Measurements from ENCODE around the gene P2RX5.

The P2RX5 gene

DNA sequence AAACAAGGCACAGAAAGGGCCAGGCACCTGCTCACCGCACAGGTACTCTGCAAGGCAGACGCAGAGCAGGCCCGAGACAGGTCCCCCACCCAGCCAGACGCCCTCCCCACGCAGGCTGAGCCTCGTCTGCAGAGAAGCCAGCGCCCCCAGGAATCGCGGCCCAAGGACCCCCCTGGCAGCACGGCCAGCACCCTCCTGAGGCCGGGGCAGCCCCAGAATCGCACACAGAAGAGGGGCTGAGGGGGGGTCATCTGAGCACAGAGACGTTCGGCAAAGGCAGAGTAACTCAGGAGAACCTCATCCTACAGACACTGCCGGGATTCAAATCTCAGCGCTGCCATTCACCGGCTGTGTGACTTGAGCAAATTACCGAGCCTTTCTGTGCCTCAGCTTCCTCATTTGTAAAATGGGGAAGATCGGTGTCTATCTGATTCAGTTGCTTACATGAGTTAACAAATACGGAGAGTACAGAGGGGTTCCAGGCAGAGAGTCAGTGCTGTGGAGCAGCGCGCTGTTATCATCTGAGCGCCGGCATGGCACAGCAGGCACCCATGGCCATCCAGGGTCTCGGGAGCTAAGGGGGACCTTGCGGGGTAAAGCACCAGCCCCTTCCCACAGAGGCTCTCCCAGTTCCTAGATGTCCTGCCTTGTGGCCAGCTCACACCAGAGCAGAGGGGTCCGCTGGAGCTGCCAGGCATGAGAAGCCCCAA lies 17.0 kb downstream of the P2RX5 start:
- H3K4me3 ChIP-seq (ENCODE audit: low read length in 2 of 2), result no peak overlapping the region
- DNase-seq (ENCODE audit: low spot score), result no peak
- H2BK15ac ChIP-seq (ENCODE audit: low read length), result peak overlapping the region; percentile 55
- H3K79me1 ChIP-seq (ENCODE audit: low read depth, low read length), result no peaks in the 10 kb centered on the region
- no peak overlapping the region for H3K27ac ChIP-seq (replicated peaks; ENCODE audit: low read length)
- no peaks in the 10 kb centered on the region for H3K9me3 ChIP-seq (replicated peaks in 1 of 2; ENCODE audit: control insufficient read depth in 2 of 2, insufficient read depth in 1 of 2, low read depth in 1 of 2, low read length in 2 of 2)
- H3K14ac ChIP-seq (ENCODE audit: low read length), result no peak overlapping the region
- no peak overlapping the region for H3K18ac ChIP-seq (ENCODE audit: low read length)
- peaks cover 2 to 8% of the 10 kb centered on the region in 2 donors for H3K4me1 ChIP-seq (ENCODE audit: control insufficient read depth in 2 of 2, insufficient read depth in 1 of 2, low read depth in 1 of 2, low read length in 2 of 2)
- no peak overlapping the region for H2BK5ac ChIP-seq (ENCODE audit: low read length)
- peak overlapping the region; percentile 40 for H2AK5ac ChIP-seq (ENCODE audit: low read depth, low read length)
- peaks cover 0 to 25% (median 0%) of the 10 kb centered on the region in 3 experiments for H3K27me3 ChIP-seq (ENCODE audit: control insufficient read depth in 3 of 3, insufficient read depth in 3 of 3, low read depth in 1 of 3, low read length in 3 of 3)
- peak overlapping the region; percentile 37 for H3K23ac ChIP-seq (ENCODE audit: low read depth, low read length, poor library complexity)
- peak overlapping the region; percentile 11 for H3K4me2 ChIP-seq (ENCODE audit: insufficient read depth, low read length, poor library complexity, severe bottlenecking)
- no peak overlapping the region for H4K8ac ChIP-seq (ENCODE audit: low read depth, low read length)
- H3K9ac ChIP-seq (ENCODE audit: low read depth, low read length, poor library complexity), result no peak overlapping the region
- no peak overlapping the region for H4K91ac ChIP-seq (ENCODE audit: low read depth, low read length, poor library complexity)
- no CpG with 5 or more reads among the region's 27 CpGs for WGBS, 2 donors (ENCODE audit: extremely low coverage in 2 of 2, insufficient read length in 2 of 2, insufficient replicate concordance in 1 of 2)
- H3K36me3 ChIP-seq (replicated peaks in 1 of 2; ENCODE audit: control insufficient read depth in 2 of 2, insufficient read depth in 2 of 2, low read length in 2 of 2), result no peaks in the 10 kb centered on the region
- H3K4ac ChIP-seq (ENCODE audit: low read length), result no peak overlapping the region
- no peak overlapping the region for H2BK12ac ChIP-seq (ENCODE audit: low read length)
- peak overlapping the region; percentile 85 for H2AFZ ChIP-seq (ENCODE audit: low read length)
- no peak overlapping the region for H2BK120ac ChIP-seq (ENCODE audit: low read depth, low read length)

DNA sequence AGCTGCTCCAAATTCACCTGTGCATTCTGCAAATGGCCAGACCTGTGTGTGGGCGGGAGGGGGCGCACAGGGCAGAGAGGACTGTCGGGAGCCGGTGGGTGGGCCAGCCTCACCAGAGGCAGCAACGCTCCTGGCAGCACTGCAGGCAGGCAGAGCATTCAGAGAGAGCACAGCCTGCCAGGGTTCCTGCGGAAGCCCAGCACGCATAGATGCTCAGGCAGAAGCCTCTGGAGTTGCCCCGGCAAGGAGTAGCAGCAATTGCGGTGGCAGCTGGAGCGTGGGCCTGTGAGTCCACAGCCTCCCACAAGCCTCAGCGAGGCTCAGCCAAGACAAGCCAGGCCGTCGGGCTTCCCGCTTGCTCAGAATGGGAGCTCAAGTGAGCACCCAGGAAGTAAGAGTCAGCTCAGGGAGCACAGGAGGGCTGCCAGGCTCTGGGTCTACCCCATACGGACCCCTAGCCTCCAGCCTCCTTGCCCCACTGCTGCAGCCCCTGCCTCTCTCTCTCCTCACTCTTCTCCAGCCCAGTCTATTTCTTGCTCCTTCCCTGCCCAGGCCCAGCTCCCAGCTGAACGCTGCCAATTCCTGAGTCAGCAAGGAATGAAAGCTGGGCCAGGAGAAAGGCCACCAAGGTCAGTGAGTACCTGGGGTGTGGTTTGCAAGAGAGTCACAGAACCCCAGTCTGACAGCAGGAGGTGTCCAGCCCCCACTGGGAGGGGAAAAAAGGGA lies 17.7 kb downstream of the P2RX5 start:
- Histone ChIP-seq H2BK12ac (ENCODE audit: low read length) (no peak overlapping the region), H3K23ac (ENCODE audit: low read depth, low read length, poor library complexity) (no peak overlapping the region), H3K9ac (ENCODE audit: low read depth, low read length, poor library complexity) (no peak overlapping the region), H2BK120ac (ENCODE audit: low read depth, low read length) (no peak overlapping the region), H2AK5ac (ENCODE audit: low read depth, low read length) (peak overlapping the region; percentile 34), H3K9me3 (replicated peaks in 1 of 2; ENCODE audit: control insufficient read depth in 2 of 2, insufficient read depth in 1 of 2, low read depth in 1 of 2, low read length in 2 of 2) (no peaks in the 10 kb centered on the region), H3K4me1 (ENCODE audit: control insufficient read depth in 2 of 2, insufficient read depth in 1 of 2, low read depth in 1 of 2, low read length in 2 of 2) (peaks cover 6 to 8% of the 10 kb centered on the region in 2 donors), H4K91ac (ENCODE audit: low read depth, low read length, poor library complexity) (no peak overlapping the region), H3K4me2 (ENCODE audit: insufficient read depth, low read length, poor library complexity, severe bottlenecking) (no peak overlapping the region), H2AFZ (ENCODE audit: low read length) (peak overlapping the region; percentile 85), H3K18ac (ENCODE audit: low read length) (no peak overlapping the region), H3K4ac (ENCODE audit: low read length) (no peak overlapping the region), H2BK5ac (ENCODE audit: low read length) (no peak overlapping the region), H3K14ac (ENCODE audit: low read length) (no peak overlapping the region), H3K27me3 (ENCODE audit: control insufficient read depth in 3 of 3, insufficient read depth in 3 of 3, low read depth in 1 of 3, low read length in 3 of 3) (peaks cover 0 to 25% (median 0%) of the 10 kb centered on the region in 3 experiments), H3K79me1 (ENCODE audit: low read depth, low read length) (no peaks in the 10 kb centered on the region), H2BK15ac (ENCODE audit: low read length) (no peak overlapping the region), H4K8ac (ENCODE audit: low read depth, low read length) (no peak overlapping the region), H3K4me3 (ENCODE audit: low read length in 2 of 2) (no peak overlapping the region), H3K27ac (replicated peaks; ENCODE audit: low read length) (no peak overlapping the region), H3K36me3 (replicated peaks in 1 of 2; ENCODE audit: control insufficient read depth in 2 of 2, insufficient read depth in 2 of 2, low read length in 2 of 2) (no peaks in the 10 kb centered on the region)
- no peak for DNase-seq (ENCODE audit: low spot score)
- no CpG with 5 or more reads among the region's 16 CpGs for WGBS, 2 donors (ENCODE audit: extremely low coverage in 2 of 2, insufficient read length in 2 of 2, insufficient replicate concordance in 1 of 2)

DNA sequence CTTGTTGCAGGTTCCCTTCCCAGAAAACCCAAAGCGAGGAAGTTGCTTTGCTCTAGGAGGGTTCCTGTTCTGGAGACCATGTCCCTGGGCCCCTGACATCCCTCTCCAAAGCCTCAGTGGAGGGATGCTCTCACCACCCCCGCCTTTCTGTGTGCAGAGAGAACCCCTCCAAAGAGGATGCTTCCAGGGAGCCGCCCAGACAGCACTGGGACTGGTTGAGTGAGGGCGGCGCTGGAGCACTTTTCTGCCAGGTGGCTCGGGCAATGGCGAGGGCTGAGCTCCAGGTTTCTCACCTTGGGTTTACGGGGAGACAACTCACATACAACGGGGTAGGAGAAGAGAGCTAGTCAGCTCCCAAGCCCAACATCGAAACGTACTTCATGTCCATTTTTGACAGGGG lies 20.1 kb downstream of the P2RX5 start:
- no peak overlapping the region for H2BK15ac ChIP-seq (ENCODE audit: low read length)
- H2AFZ ChIP-seq (ENCODE audit: low read length), result no peak overlapping the region
- peaks cover 0 to 20% (median 0%) of the 10 kb centered on the region in 3 experiments for H3K27me3 ChIP-seq (ENCODE audit: control insufficient read depth in 3 of 3, insufficient read depth in 3 of 3, low read depth in 1 of 3, low read length in 3 of 3)
- no peaks in the 10 kb centered on the region for H3K9me3 ChIP-seq (replicated peaks in 1 of 2; ENCODE audit: control insufficient read depth in 2 of 2, insufficient read depth in 1 of 2, low read depth in 1 of 2, low read length in 2 of 2)
- H3K18ac ChIP-seq (ENCODE audit: low read length), result no peak overlapping the region
- no peaks in the 10 kb centered on the region for H3K79me1 ChIP-seq (ENCODE audit: low read depth, low read length)
- H3K9ac ChIP-seq (ENCODE audit: low read depth, low read length, poor library complexity), result no peak overlapping the region
- H2BK12ac ChIP-seq (ENCODE audit: low read length), result no peak overlapping the region
- no peak overlapping the region for H3K4me3 ChIP-seq (ENCODE audit: low read length in 2 of 2)
- peaks cover 6 to 8% of the 10 kb centered on the region in 2 donors for H3K4me1 ChIP-seq (ENCODE audit: control insufficient read depth in 2 of 2, insufficient read depth in 1 of 2, low read depth in 1 of 2, low read length in 2 of 2)
- H3K23ac ChIP-seq (ENCODE audit: low read depth, low read length, poor library complexity), result no peak overlapping the region
- H2BK5ac ChIP-seq (ENCODE audit: low read length), result no peak overlapping the region
- no peak overlapping the region for H2AK5ac ChIP-seq (ENCODE audit: low read depth, low read length)
- H3K4ac ChIP-seq (ENCODE audit: low read length), result no peak overlapping the region
- no peak overlapping the region for H4K8ac ChIP-seq (ENCODE audit: low read depth, low read length)
- no peak for DNase-seq (ENCODE audit: low spot score)
- H2BK120ac ChIP-seq (ENCODE audit: low read depth, low read length), result no peak overlapping the region
- peaks cover 2 to 8% of the 10 kb centered on the region in 2 donors for H3K36me3 ChIP-seq (replicated peaks in 1 of 2; ENCODE audit: control insufficient read depth in 2 of 2, insufficient read depth in 2 of 2, low read length in 2 of 2)
- H3K27ac ChIP-seq (replicated peaks; ENCODE audit: low read length), result no peak overlapping the region
- H3K4me2 ChIP-seq (ENCODE audit: insufficient read depth, low read length, poor library complexity, severe bottlenecking), result no peak overlapping the region
- H4K91ac ChIP-seq (ENCODE audit: low read depth, low read length, poor library complexity), result no peak overlapping the region
- H3K14ac ChIP-seq (ENCODE audit: low read length), result no peak overlapping the region
- WGBS, 2 donors (ENCODE audit: extremely low coverage in 2 of 2, insufficient read length in 2 of 2, insufficient replicate concordance in 1 of 2), result no CpG with 5 or more reads among the region's 11 CpGs

DNA sequence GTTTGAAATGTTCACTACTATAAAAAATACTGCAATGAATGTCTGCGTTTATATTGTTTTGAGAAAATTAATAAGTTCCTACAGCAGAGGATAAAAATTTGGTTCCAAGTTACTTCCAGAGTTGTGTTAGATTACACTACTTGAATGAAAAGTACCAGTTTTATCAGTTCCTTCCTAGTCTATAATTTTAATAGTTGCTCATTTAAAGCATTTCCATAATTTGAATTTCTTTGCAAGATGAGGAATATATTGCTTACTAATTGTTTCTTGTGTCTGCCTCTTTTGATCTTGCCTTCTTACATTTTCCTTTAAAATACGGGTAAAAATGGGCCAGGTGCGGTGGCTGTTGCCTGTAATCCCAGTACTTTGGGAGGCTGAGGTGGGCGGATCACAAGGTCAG lies 23.4 kb downstream of the P2RX5 start:
- no peak overlapping the region for H2BK12ac ChIP-seq (ENCODE audit: low read length)
- no CpG with 5 or more reads among the region's 4 CpGs for WGBS, 2 donors (ENCODE audit: extremely low coverage in 2 of 2, insufficient read length in 2 of 2, insufficient replicate concordance in 1 of 2)

More for the DNA sequence above, 23.4 kb downstream of the P2RX5 start:
- no peak for DNase-seq (ENCODE audit: low spot score)
- no peaks in the 10 kb centered on the region for H3K9me3 ChIP-seq (replicated peaks in 1 of 2; ENCODE audit: control insufficient read depth in 2 of 2, insufficient read depth in 1 of 2, low read depth in 1 of 2, low read length in 2 of 2)
- no peak overlapping the region for H2AK5ac ChIP-seq (ENCODE audit: low read depth, low read length)
- no peak overlapping the region for H3K9ac ChIP-seq (ENCODE audit: low read depth, low read length, poor library complexity)
- H3K4me2 ChIP-seq (ENCODE audit: insufficient read depth, low read length, poor library complexity, severe bottlenecking), result no peak overlapping the region
- no peak overlapping the region for H3K14ac ChIP-seq (ENCODE audit: low read length)
- peaks cover 6 to 10% of the 10 kb centered on the region in 2 donors for H3K4me1 ChIP-seq (ENCODE audit: control insufficient read depth in 2 of 2, insufficient read depth in 1 of 2, low read depth in 1 of 2, low read length in 2 of 2)
- H3K79me1 ChIP-seq (ENCODE audit: low read depth, low read length), result peaks cover 6% of the 10 kb centered on the region
- H3K27me3 ChIP-seq (ENCODE audit: control insufficient read depth in 3 of 3, insufficient read depth in 3 of 3, low read depth in 1 of 3, low read length in 3 of 3), result peaks cover 0 to 6% (median 0%) of the 10 kb centered on the region in 3 experiments
- H2BK120ac ChIP-seq (ENCODE audit: low read depth, low read length), result no peak overlapping the region
- no peak overlapping the region for H2BK5ac ChIP-seq (ENCODE audit: low read length)
- H4K91ac ChIP-seq (ENCODE audit: low read depth, low read length, poor library complexity), result no peak overlapping the region
- H4K8ac ChIP-seq (ENCODE audit: low read depth, low read length), result no peak overlapping the region
- no peak overlapping the region for H3K18ac ChIP-seq (ENCODE audit: low read length)
- H3K4me3 ChIP-seq (ENCODE audit: low read length in 2 of 2), result no peak overlapping the region
- no peak overlapping the region for H3K23ac ChIP-seq (ENCODE audit: low read depth, low read length, poor library complexity)
- H2BK15ac ChIP-seq (ENCODE audit: low read length), result no peak overlapping the region
- no peak overlapping the region for H2AFZ ChIP-seq (ENCODE audit: low read length)
- H3K27ac ChIP-seq (replicated peaks; ENCODE audit: low read length), result no peak overlapping the region
- H3K36me3 ChIP-seq (replicated peaks in 1 of 2; ENCODE audit: control insufficient read depth in 2 of 2, insufficient read depth in 2 of 2, low read length in 2 of 2), result peaks cover 2 to 20% of the 10 kb centered on the region in 2 donors
- H3K4ac ChIP-seq (ENCODE audit: low read length), result no peak overlapping the region

Measured in neuronal stem cell (in vitro differentiated cells).